ENCODE measurements around the gene SSPN.

Gene SSPN

GRCh38 chr12:26287671-26288381 is 92.5 kb downstream of the SSPN start:
- H2BK120ac ChIP-seq (ENCODE audit: low read depth, low read length): no peak overlapping the region
- DNase-seq (ENCODE audit: low spot score): no peak
- no peak overlapping the region for H3K4me2 ChIP-seq (ENCODE audit: insufficient read depth, low read length, poor library complexity, severe bottlenecking)
- no peaks in the 10 kb centered on the region for H3K9me3 ChIP-seq (replicated peaks in 1 of 2; ENCODE audit: control insufficient read depth in 2 of 2, insufficient read depth in 1 of 2, low read depth in 1 of 2, low read length in 2 of 2)
- H3K36me3 ChIP-seq (replicated peaks in 1 of 2; ENCODE audit: control insufficient read depth in 2 of 2, insufficient read depth in 2 of 2, low read length in 2 of 2): no peaks in the 10 kb centered on the region
- H2BK5ac ChIP-seq (ENCODE audit: low read length): no peak overlapping the region
- H2BK12ac ChIP-seq (ENCODE audit: low read length): no peak overlapping the region
- no peak overlapping the region for H4K91ac ChIP-seq (ENCODE audit: low read depth, low read length, poor library complexity)
- H3K27me3 ChIP-seq (ENCODE audit: control insufficient read depth in 3 of 3, insufficient read depth in 3 of 3, low read depth in 1 of 3, low read length in 3 of 3): peaks cover 0 to 7% (median 0%) of the 10 kb centered on the region in 3 experiments
- no peak overlapping the region for H3K4me3 ChIP-seq (ENCODE audit: low read length in 2 of 2)
- H3K9ac ChIP-seq (ENCODE audit: low read depth, low read length, poor library complexity): no peak overlapping the region
- WGBS, 2 donors (ENCODE audit: extremely low coverage in 2 of 2, insufficient read length in 2 of 2, insufficient replicate concordance in 1 of 2): no CpG with 5 or more reads among the region's 14 CpGs
- H3K4ac ChIP-seq (ENCODE audit: low read length): no peak overlapping the region
- no peak overlapping the region for H3K23ac ChIP-seq (ENCODE audit: low read depth, low read length, poor library complexity)
- no peak overlapping the region for H3K27ac ChIP-seq (replicated peaks; ENCODE audit: low read length)
- peak overlapping the region; percentile 15 for H2AK5ac ChIP-seq (ENCODE audit: low read depth, low read length)
- H3K79me1 ChIP-seq (ENCODE audit: low read depth, low read length): no peaks in the 10 kb centered on the region
- H2BK15ac ChIP-seq (ENCODE audit: low read length): peak overlapping the region; percentile 22
- H2AFZ ChIP-seq (ENCODE audit: low read length): no peak overlapping the region
- no peaks in the 10 kb centered on the region for H3K4me1 ChIP-seq (ENCODE audit: control insufficient read depth in 2 of 2, insufficient read depth in 1 of 2, low read depth in 1 of 2, low read length in 2 of 2)
- peak overlapping the region; percentile 16 for H3K18ac ChIP-seq (ENCODE audit: low read length)
- peak overlapping the region; percentile 92 for H4K8ac ChIP-seq (ENCODE audit: low read depth, low read length)
- no peak overlapping the region for H3K14ac ChIP-seq (ENCODE audit: low read length)

- DNase-seq (ENCODE audit: low spot score): no peak
- H2BK12ac ChIP-seq (ENCODE audit: low read length): no peak overlapping the region
Measured at GRCh38 chr12:26290565-26290964, 95.2 kb downstream of the SSPN start.

GRCh38 chr12:26292596-26292995 is 97.2 kb downstream of the SSPN start:
- no peak overlapping the region for H3K14ac ChIP-seq (ENCODE audit: low read length)
- no peak overlapping the region for H3K4me2 ChIP-seq (ENCODE audit: insufficient read depth, low read length, poor library complexity, severe bottlenecking)
- H3K27ac ChIP-seq (replicated peaks; ENCODE audit: low read length): no peak overlapping the region
- no peaks in the 10 kb centered on the region for H3K36me3 ChIP-seq (replicated peaks in 1 of 2; ENCODE audit: control insufficient read depth in 2 of 2, insufficient read depth in 2 of 2, low read length in 2 of 2)
- H2BK15ac ChIP-seq (ENCODE audit: low read length): no peak overlapping the region
- no peaks in the 10 kb centered on the region for H3K79me1 ChIP-seq (ENCODE audit: low read depth, low read length)
- H2AFZ ChIP-seq (ENCODE audit: low read length): no peak overlapping the region
- H3K9me3 ChIP-seq (replicated peaks in 1 of 2; ENCODE audit: control insufficient read depth in 2 of 2, insufficient read depth in 1 of 2, low read depth in 1 of 2, low read length in 2 of 2): no peaks in the 10 kb centered on the region
- H3K4me3 ChIP-seq (ENCODE audit: low read length in 2 of 2): no peak overlapping the region
- no peak overlapping the region for H3K18ac ChIP-seq (ENCODE audit: low read length)
- no peaks in the 10 kb centered on the region for H3K4me1 ChIP-seq (ENCODE audit: control insufficient read depth in 2 of 2, insufficient read depth in 1 of 2, low read depth in 1 of 2, low read length in 2 of 2)
- no peak overlapping the region for H4K91ac ChIP-seq (ENCODE audit: low read depth, low read length, poor library complexity)
- peaks cover 0 to 3% (median 0%) of the 10 kb centered on the region in 3 experiments for H3K27me3 ChIP-seq (ENCODE audit: control insufficient read depth in 3 of 3, insufficient read depth in 3 of 3, low read depth in 1 of 3, low read length in 3 of 3)
- no CpG with 5 or more reads among the region's 1 CpG for WGBS, 2 donors (ENCODE audit: extremely low coverage in 2 of 2, insufficient read length in 2 of 2, insufficient replicate concordance in 1 of 2)
- no peak for DNase-seq (ENCODE audit: low spot score)
- H2BK120ac ChIP-seq (ENCODE audit: low read depth, low read length): no peak overlapping the region
- no peak overlapping the region for H2BK5ac ChIP-seq (ENCODE audit: low read length)
- H4K8ac ChIP-seq (ENCODE audit: low read depth, low read length): no peak overlapping the region
- no peak overlapping the region for H3K4ac ChIP-seq (ENCODE audit: low read length)
- no peak overlapping the region for H3K9ac ChIP-seq (ENCODE audit: low read depth, low read length, poor library complexity)
- H3K23ac ChIP-seq (ENCODE audit: low read depth, low read length, poor library complexity): no peak overlapping the region
- H2BK12ac ChIP-seq (ENCODE audit: low read length): no peak overlapping the region
- H2AK5ac ChIP-seq (ENCODE audit: low read depth, low read length): no peak overlapping the region

More at GRCh38 chr12:26290565-26290964, 95.2 kb downstream of the SSPN start:
- H3K27me3 ChIP-seq (ENCODE audit: control insufficient read depth in 3 of 3, insufficient read depth in 3 of 3, low read depth in 1 of 3, low read length in 3 of 3): peaks cover 0 to 3% (median 0%) of the 10 kb centered on the region in 3 experiments
- no peak overlapping the region for H3K4me2 ChIP-seq (ENCODE audit: insufficient read depth, low read length, poor library complexity, severe bottlenecking)
- no peak overlapping the region for H4K91ac ChIP-seq (ENCODE audit: low read depth, low read length, poor library complexity)
- no peak overlapping the region for H4K8ac ChIP-seq (ENCODE audit: low read depth, low read length)
- H2AK5ac ChIP-seq (ENCODE audit: low read depth, low read length): no peak overlapping the region
- no peak overlapping the region for H2BK15ac ChIP-seq (ENCODE audit: low read length)
- no peak overlapping the region for H3K18ac ChIP-seq (ENCODE audit: low read length)
- H3K4me1 ChIP-seq (ENCODE audit: control insufficient read depth in 2 of 2, insufficient read depth in 1 of 2, low read depth in 1 of 2, low read length in 2 of 2): no peaks in the 10 kb centered on the region
- H3K9me3 ChIP-seq (replicated peaks in 1 of 2; ENCODE audit: control insufficient read depth in 2 of 2, insufficient read depth in 1 of 2, low read depth in 1 of 2, low read length in 2 of 2): no peaks in the 10 kb centered on the region
- H2BK5ac ChIP-seq (ENCODE audit: low read length): no peak overlapping the region
- no peak overlapping the region for H3K4me3 ChIP-seq (ENCODE audit: low read length in 2 of 2)
- no peak overlapping the region for H2BK120ac ChIP-seq (ENCODE audit: low read depth, low read length)
- no peak overlapping the region for H3K23ac ChIP-seq (ENCODE audit: low read depth, low read length, poor library complexity)
- no peaks in the 10 kb centered on the region for H3K36me3 ChIP-seq (replicated peaks in 1 of 2; ENCODE audit: control insufficient read depth in 2 of 2, insufficient read depth in 2 of 2, low read length in 2 of 2)
- H3K4ac ChIP-seq (ENCODE audit: low read length): no peak overlapping the region
- H3K9ac ChIP-seq (ENCODE audit: low read depth, low read length, poor library complexity): no peak overlapping the region
- H3K27ac ChIP-seq (replicated peaks; ENCODE audit: low read length): no peak overlapping the region
- no CpG with 5 or more reads among the region's 2 CpGs for WGBS, 2 donors (ENCODE audit: extremely low coverage in 2 of 2, insufficient read length in 2 of 2, insufficient replicate concordance in 1 of 2)
- no peak overlapping the region for H3K14ac ChIP-seq (ENCODE audit: low read length)
- H3K79me1 ChIP-seq (ENCODE audit: low read depth, low read length): no peaks in the 10 kb centered on the region
- H2AFZ ChIP-seq (ENCODE audit: low read length): no peak overlapping the region

GRCh38 chr12:26293612-26294011 is 98.2 kb downstream of the SSPN start:
- H2AFZ ChIP-seq (ENCODE audit: low read length): no peak overlapping the region
- H3K36me3 ChIP-seq (replicated peaks in 1 of 2; ENCODE audit: control insufficient read depth in 2 of 2, insufficient read depth in 2 of 2, low read length in 2 of 2): no peaks in the 10 kb centered on the region
- no peak overlapping the region for H3K23ac ChIP-seq (ENCODE audit: low read depth, low read length, poor library complexity)
- H3K27me3 ChIP-seq (ENCODE audit: control insufficient read depth in 3 of 3, insufficient read depth in 3 of 3, low read depth in 1 of 3, low read length in 3 of 3): peaks cover 0 to 3% (median 0%) of the 10 kb centered on the region in 3 experiments
- no peak overlapping the region for H3K9ac ChIP-seq (ENCODE audit: low read depth, low read length, poor library complexity)
- no peak overlapping the region for H3K4me3 ChIP-seq (ENCODE audit: low read length in 2 of 2)
- no CpG with 5 or more reads among the region's 2 CpGs for WGBS, 2 donors (ENCODE audit: extremely low coverage in 2 of 2, insufficient read length in 2 of 2, insufficient replicate concordance in 1 of 2)
- H3K14ac ChIP-seq (ENCODE audit: low read length): no peak overlapping the region
- H4K8ac ChIP-seq (ENCODE audit: low read depth, low read length): no peak overlapping the region
- no peak overlapping the region for H2BK120ac ChIP-seq (ENCODE audit: low read depth, low read length)
- H2BK12ac ChIP-seq (ENCODE audit: low read length): no peak overlapping the region
- H2BK15ac ChIP-seq (ENCODE audit: low read length): no peak overlapping the region
- no peaks in the 10 kb centered on the region for H3K79me1 ChIP-seq (ENCODE audit: low read depth, low read length)
- no peak overlapping the region for H3K4ac ChIP-seq (ENCODE audit: low read length)
- H4K91ac ChIP-seq (ENCODE audit: low read depth, low read length, poor library complexity): no peak overlapping the region
- H2AK5ac ChIP-seq (ENCODE audit: low read depth, low read length): no peak overlapping the region
- H3K27ac ChIP-seq (replicated peaks; ENCODE audit: low read length): no peak overlapping the region
- H2BK5ac ChIP-seq (ENCODE audit: low read length): no peak overlapping the region
- no peak for DNase-seq (ENCODE audit: low spot score)
- no peaks in the 10 kb centered on the region for H3K4me1 ChIP-seq (ENCODE audit: control insufficient read depth in 2 of 2, insufficient read depth in 1 of 2, low read depth in 1 of 2, low read length in 2 of 2)
- H3K4me2 ChIP-seq (ENCODE audit: insufficient read depth, low read length, poor library complexity, severe bottlenecking): no peak overlapping the region
- H3K18ac ChIP-seq (ENCODE audit: low read length): no peak overlapping the region
- H3K9me3 ChIP-seq (replicated peaks in 1 of 2; ENCODE audit: control insufficient read depth in 2 of 2, insufficient read depth in 1 of 2, low read depth in 1 of 2, low read length in 2 of 2): no peaks in the 10 kb centered on the region

All from neuronal stem cell (in vitro differentiated cells).